Body of pancreas (tissue), 4 donors: ENCODE results near the gene EMILIN1.

Experiments
- POLR2A ChIP-seq, 3 donors: fragments of 450-650 bp; IDR thresholded peaks; one replicate each; pipeline ENCODE4 v1.6.1; 2016; ENCODE audit warnings: antibody characterized with exemption in 3 of 3, mild to moderate bottlenecking in 2 of 3
- TF ChIP-seq, protein P1 (sequence below), 7 experiments: fragments of 450-650 bp in 4 of 7; fragments of 200-600 bp in 3 of 7; sonication (generic) in 3 of 7; IDR thresholded peaks; one replicate each; pipeline ENCODE4 v1.5.1; 2016 to 2019; ENCODE audit warnings: antibody characterized with exemption in 7 of 7

DNA sequence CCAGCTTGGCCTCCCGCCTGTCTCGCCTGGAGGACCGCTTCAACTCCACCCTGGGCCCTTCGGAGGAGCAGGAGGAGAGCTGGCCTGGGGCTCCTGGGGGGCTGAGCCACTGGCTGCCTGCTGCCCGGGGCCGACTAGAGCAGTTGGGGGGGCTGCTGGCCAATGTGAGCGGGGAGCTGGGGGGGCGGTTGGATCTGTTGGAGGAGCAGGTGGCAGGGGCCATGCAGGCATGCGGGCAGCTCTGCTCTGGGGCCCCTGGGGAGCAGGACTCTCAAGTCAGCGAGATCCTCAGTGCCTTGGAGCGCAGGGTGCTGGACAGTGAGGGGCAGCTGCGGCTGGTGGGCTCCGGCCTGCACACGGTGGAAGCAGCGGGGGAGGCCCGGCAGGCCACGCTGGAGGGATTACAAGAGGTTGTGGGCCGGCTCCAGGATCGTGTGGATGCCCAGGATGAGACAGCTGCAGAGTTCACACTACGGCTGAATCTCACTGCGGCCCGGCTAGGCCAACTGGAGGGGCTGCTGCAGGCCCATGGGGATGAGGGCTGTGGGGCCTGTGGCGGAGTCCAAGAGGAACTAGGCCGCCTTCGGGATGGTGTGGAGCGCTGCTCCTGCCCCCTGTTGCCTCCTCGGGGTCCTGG is 4.5 kb downstream of the EMILIN1 start:
- TF ChIP-seq, protein P1, sequence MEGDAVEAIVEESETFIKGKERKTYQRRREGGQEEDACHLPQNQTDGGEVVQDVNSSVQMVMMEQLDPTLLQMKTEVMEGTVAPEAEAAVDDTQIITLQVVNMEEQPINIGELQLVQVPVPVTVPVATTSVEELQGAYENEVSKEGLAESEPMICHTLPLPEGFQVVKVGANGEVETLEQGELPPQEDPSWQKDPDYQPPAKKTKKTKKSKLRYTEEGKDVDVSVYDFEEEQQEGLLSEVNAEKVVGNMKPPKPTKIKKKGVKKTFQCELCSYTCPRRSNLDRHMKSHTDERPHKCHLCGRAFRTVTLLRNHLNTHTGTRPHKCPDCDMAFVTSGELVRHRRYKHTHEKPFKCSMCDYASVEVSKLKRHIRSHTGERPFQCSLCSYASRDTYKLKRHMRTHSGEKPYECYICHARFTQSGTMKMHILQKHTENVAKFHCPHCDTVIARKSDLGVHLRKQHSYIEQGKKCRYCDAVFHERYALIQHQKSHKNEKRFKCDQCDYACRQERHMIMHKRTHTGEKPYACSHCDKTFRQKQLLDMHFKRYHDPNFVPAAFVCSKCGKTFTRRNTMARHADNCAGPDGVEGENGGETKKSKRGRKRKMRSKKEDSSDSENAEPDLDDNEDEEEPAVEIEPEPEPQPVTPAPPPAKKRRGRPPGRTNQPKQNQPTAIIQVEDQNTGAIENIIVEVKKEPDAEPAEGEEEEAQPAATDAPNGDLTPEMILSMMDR (IDR thresholded peaks at IDR 0.05) = no peak
- no peak for TF ChIP-seq POLR2A (IDR thresholded peaks at IDR 0.05)
